MCF 10A (cell line): ENCODE measurements around the gene RASGEF1C. TPM values are rescaled to one million over a fixed set of nuclear protein-coding genes. Genes with fewer than 3 reads are reported as not detected.
A peak's percentile ranks its signal among the peaks of the same experiment; 100 is the strongest.
"Not testable (repeated sequence)": the region's sequence is repeated elsewhere in the genome, so short reads cannot be mapped to it uniquely, and the experiment has no call there.

Experiments used
- BruUV-seq: library from RNA; stranded (reverse); fragments of 400-500 nt; replicated peaks from 2 replicates; lab custom pipeline; 2021; lab: Mats Ljungman, UMichigan
- CTCF ChIA-PET: fragments of 300-600 bp; sonication (Branson Sonifier 250); formaldehyde crosslinking; extraction: SDS; loops from one replicate; lab custom pipeline; 2021; ENCODE audit warnings: antibody characterized with exemption, inconsistent platforms; lab: Yijun Ruan, JAX
- POLR2A ChIA-PET: fragments of 300-600, 350-650 bp; sonication (Branson Sonifier 250); formaldehyde crosslinking; extraction: SDS; loops from one replicate; lab custom pipeline; 2020; ENCODE audit warnings: antibody characterized with exemption, inconsistent platforms; lab: Yijun Ruan, JAX
- DNase-seq: peaks from one replicate; pipeline ENCODE4 v3.0.0-alpha.2; 2018; ENCODE audit not compliant: unreplicated experiment
- H3K27ac Mint-ChIP-seq: one replicate; pipeline ENCODE4 v1.8.0; 2022; ENCODE audit warnings: mild to moderate bottlenecking, low read depth, mixed read lengths; ENCODE audit not compliant: unreplicated experiment
- H3K27me3 Mint-ChIP-seq: one replicate; pipeline ENCODE4 v1.8.0; 2022; ENCODE audit warnings: mixed read lengths; ENCODE audit not compliant: insufficient read depth, unreplicated experiment
- H3K36me3 Mint-ChIP-seq: one replicate; pipeline ENCODE4 v1.8.0; 2022; ENCODE audit warnings: mild to moderate bottlenecking, moderate library complexity, mixed read lengths; ENCODE audit not compliant: insufficient read depth, unreplicated experiment
- H3K4me1 Mint-ChIP-seq: one replicate; pipeline ENCODE4 v1.8.0; 2022; ENCODE audit warnings: mixed read lengths; ENCODE audit not compliant: insufficient read depth, unreplicated experiment
- H3K4me3 Mint-ChIP-seq: one replicate; pipeline ENCODE4 v1.8.0; 2022; ENCODE audit warnings: mild to moderate bottlenecking, moderate library complexity, mixed read lengths; ENCODE audit not compliant: unreplicated experiment
- H3K9me3 Mint-ChIP-seq: one replicate; pipeline ENCODE4 v1.8.0; 2022; ENCODE audit warnings: mixed read lengths; ENCODE audit not compliant: unreplicated experiment
- CTCF ChIP-seq: fragments of 200-600 bp; IDR thresholded peaks from one replicate; pipeline ENCODE4 v1.8.0; 2022; ENCODE audit warnings: antibody characterized with exemption, mild to moderate bottlenecking; ENCODE audit not compliant: unreplicated experiment
- intact Hi-C: fragments of 100-400 bp; cut with micrococcal nuclease; formaldehyde crosslinking; loops from 2 replicates; pipeline ENCODE4 v1.14.1; 2022
- total RNA-seq: library from RNA; stranded (reverse); gene quantifications from 2 replicates; pipeline ENCODE4 v1.2.3, GENCODE V29; 2022

RASGEF1C gene
- total RNA-seq, 1 experiment from 2014 or later, result not detected

- CTCF ChIA-PET, result interaction anchor here (0.6 to 5.3 kb wide), 13 partner anchors 12 to 1746 kb away, joined by 3 to 51 read pairs (median 3); partner anchors contain the start of gene RASGEF1C
- H3K27me3 Mint-ChIP-seq, result peaks cover 16% of the 10 kb centered on the region
- H3K9me3 Mint-ChIP-seq, result no peaks in the 10 kb centered on the region
- H3K27ac Mint-ChIP-seq, result no peak overlapping the region
- POLR2A ChIA-PET, result interaction anchor here (0.9 kb wide), 1 partner anchor 366 kb away, joined by 3 read pairs; no protein-coding TSS in a partner anchor
- peaks cover 7% of the 10 kb centered on the region for H3K4me1 Mint-ChIP-seq
- no peak for TF ChIP-seq CTCF
- DNase-seq, result no peak
- no peak overlapping the region for H3K4me3 Mint-ChIP-seq
- BruUV-seq, result no TSS peak
- no peaks in the 10 kb centered on the region for H3K36me3 Mint-ChIP-seq
- intact Hi-C loops, result loop anchor here (5.0 kb wide), 1 partner anchor 479 kb away; no protein-coding TSS in a partner anchor
Observed at GRCh38 chr5:180128671-180129261, 80.2 kb downstream of the RASGEF1C start.

GRCh38 chr5:180127682-180128670 lies 81.0 kb downstream of the RASGEF1C start:
- no peak for TF ChIP-seq CTCF
- H3K4me3 Mint-ChIP-seq, result no peak overlapping the region
- intact Hi-C loops, result loop anchor here (1.0 to 5.0 kb wide), 6 partner anchors 81 to 542 kb away; partner anchors contain the start of genes MAPK9 and RASGEF1C
- no peak overlapping the region for H3K27ac Mint-ChIP-seq
- H3K27me3 Mint-ChIP-seq, result peaks cover 24% of the 10 kb centered on the region
- CTCF ChIA-PET, result interaction anchor here (0.6 to 5.3 kb wide), 21 partner anchors 8 to 698 kb away, joined by 3 to 51 read pairs (median 3); partner anchors contain the start of gene RASGEF1C
- H3K9me3 Mint-ChIP-seq, result no peaks in the 10 kb centered on the region
- no peak for DNase-seq
- peaks cover 12% of the 10 kb centered on the region for H3K4me1 Mint-ChIP-seq
- no peaks in the 10 kb centered on the region for H3K36me3 Mint-ChIP-seq
- no TSS peak for BruUV-seq
- POLR2A ChIA-PET, result interaction anchor here (0.7 to 0.9 kb wide), 2 partner anchors 367 to 907 kb away, joined by 3 read pairs; no protein-coding TSS in a partner anchor

GRCh38 chr5:180126716-180127681 lies 82.0 kb downstream of the RASGEF1C start:
- H3K4me3 Mint-ChIP-seq, result no peak overlapping the region
- POLR2A ChIA-PET, result interaction anchor here (0.7 kb wide), 1 partner anchor 908 kb away, joined by 3 read pairs; no protein-coding TSS in a partner anchor
- peak; percentile 99 for TF ChIP-seq CTCF
- intact Hi-C loops, result loop anchor here (1.0 to 5.0 kb wide), 6 partner anchors 82 to 543 kb away; partner anchors contain the start of genes MAPK9 and RASGEF1C
- CTCF ChIA-PET, result interaction anchor here (0.6 to 5.3 kb wide), 31 partner anchors 9 to 698 kb away, joined by 3 to 51 read pairs (median 4); partner anchors contain the start of gene RASGEF1C
- no peaks in the 10 kb centered on the region for H3K9me3 Mint-ChIP-seq
- H3K27ac Mint-ChIP-seq, result no peak overlapping the region
- no peaks in the 10 kb centered on the region for H3K36me3 Mint-ChIP-seq
- peaks cover 32% of the 10 kb centered on the region for H3K27me3 Mint-ChIP-seq
- peak; percentile 58 for DNase-seq
- BruUV-seq, result no TSS peak
- H3K4me1 Mint-ChIP-seq, result peaks cover 17% of the 10 kb centered on the region

GRCh38 chr5:180126156-180126555 lies 82.9 kb downstream of the RASGEF1C start:
- POLR2A ChIA-PET, result interaction anchor here (0.6 to 0.7 kb wide), 2 partner anchors 24 to 109 kb away, joined by 3 read pairs; no protein-coding TSS in a partner anchor
- CTCF ChIA-PET, result interaction anchor here (0.6 to 5.3 kb wide), 22 partner anchors 9 to 345 kb away, joined by 3 to 51 read pairs (median 4); partner anchors contain the start of gene RASGEF1C
- not testable (repeated sequence) for H3K36me3 Mint-ChIP-seq, H3K9me3 Mint-ChIP-seq, DNase-seq, BruUV-seq, H3K27ac Mint-ChIP-seq, H3K4me3 Mint-ChIP-seq
- intact Hi-C loops, result loop anchor here (2.0 to 5.0 kb wide), 3 partner anchors 83 to 481 kb away; partner anchors contain the start of genes MAPK9 and RASGEF1C
- peaks cover 17% of the 10 kb centered on the region for H3K4me1 Mint-ChIP-seq
- H3K27me3 Mint-ChIP-seq, result peaks cover 32% of the 10 kb centered on the region

GRCh38 chr5:180124662-180125061 lies 84.3 kb downstream of the RASGEF1C start:
- ChIA-PET CTCF (interaction anchor here (0.6 to 5.3 kb wide), 7 partner anchors 9 to 482 kb away, joined by 3 to 51 read pairs (median 4); partner anchors contain the start of gene RASGEF1C), POLR2A (interaction anchor here (0.6 to 0.9 kb wide), 5 partner anchors 53 to 329 kb away, joined by 3 read pairs; partner anchors contain the start of gene RNF130)
- peaks cover 17% of the 10 kb centered on the region for H3K4me1 Mint-ChIP-seq
- intact Hi-C loops, result loop anchor here (5.0 kb wide), 1 partner anchor 483 kb away; no protein-coding TSS in a partner anchor
- H3K36me3 Mint-ChIP-seq, DNase-seq, BruUV-seq, H3K4me3 Mint-ChIP-seq, H3K27ac Mint-ChIP-seq, H3K9me3 Mint-ChIP-seq: not testable (repeated sequence)
- H3K27me3 Mint-ChIP-seq, result peaks cover 32% of the 10 kb centered on the region
